ENCODE data around the gene ERVFRD-1. TPM values are rescaled to one million over a fixed set of nuclear protein-coding genes. Genes with fewer than 3 reads are reported as not detected.

ERVFRD-1 gene
- total RNA-seq, 5 donors from 2014 or later (not counting 1 experiment from before 2014, with no cell fraction given), result 0.10 TPM; not detected in 4

DNA sequence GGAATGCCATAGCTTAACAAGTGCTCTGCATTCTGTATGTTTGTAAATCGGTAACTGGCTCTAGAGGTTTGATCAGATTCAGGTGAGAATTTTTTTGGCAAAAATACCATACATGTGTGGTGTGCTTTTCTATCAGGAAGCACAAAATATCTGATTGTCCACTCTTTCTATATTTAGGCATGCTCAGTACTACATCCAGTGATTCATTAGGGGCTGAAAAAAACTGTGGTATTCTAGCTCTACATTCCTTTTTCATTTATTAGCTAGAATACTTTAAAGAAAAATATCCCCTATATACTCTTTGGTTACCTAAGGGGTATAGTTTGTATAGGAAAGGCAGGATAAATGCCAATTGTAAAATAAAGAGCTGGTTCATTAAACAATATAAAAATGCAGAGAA is 56.8 kb downstream of the ERVFRD-1 start:
- H3K36me3 Mint-ChIP-seq, result no peaks in the 10 kb centered on the region
- no peaks in the 10 kb centered on the region for H3K9me3 Mint-ChIP-seq
- ATAC-seq (replicated peaks in 1 of 4) (no peak), DNase-seq (no peak)
- Histone ChIP-seq H3K4me1 (ENCODE audit: control insufficient read depth in 1 of 2, extremely low read depth in 1 of 2, insufficient read depth in 2 of 2, low read length in 2 of 2) (no peaks in the 10 kb centered on the region), H3K36me3 (ENCODE audit: control insufficient read depth in 2 of 2, extremely low read depth in 1 of 2, insufficient read depth in 1 of 2, low read length in 1 of 2) (no peaks in the 10 kb centered on the region), H3K27me3 (replicated peaks in 1 of 2; ENCODE audit: control insufficient read depth in 2 of 2, extremely low read depth in 1 of 2, insufficient read depth in 2 of 2, low read length in 1 of 2) (no peaks in the 10 kb centered on the region), H3K4me3 (ENCODE audit: control insufficient read depth in 1 of 2, extremely low read depth in 1 of 2, low read length in 1 of 2) (no peak overlapping the region), H3K9me3 (no peaks in the 10 kb centered on the region), H3K27ac (ENCODE audit: low read length) (no peak overlapping the region)
- H3K4me1 Mint-ChIP-seq, result no peaks in the 10 kb centered on the region
- H3K27me3 Mint-ChIP-seq, result peaks cover 15 to 20% of the 10 kb centered on the region in 2 donors
- H3K4me3 Mint-ChIP-seq, result no peak overlapping the region
- POLR2A ChIA-PET, result interaction anchor here in 1 of 2 donors (0.6 kb wide), 1 partner anchor 47 kb away, joined by 4 read pairs; no protein-coding TSS in a partner anchor
- CTCF ChIA-PET, result interaction anchor here in 1 of 2 donors (0.7 to 2.3 kb wide), 2 partner anchors 12 to 442 kb away, joined by 3 to 8 read pairs; no protein-coding TSS in a partner anchor
- no peak overlapping the region for H3K27ac Mint-ChIP-seq
- no CpG with 5 or more reads among the region's 1 CpG for WGBS (ENCODE audit: insufficient coverage)

DNA sequence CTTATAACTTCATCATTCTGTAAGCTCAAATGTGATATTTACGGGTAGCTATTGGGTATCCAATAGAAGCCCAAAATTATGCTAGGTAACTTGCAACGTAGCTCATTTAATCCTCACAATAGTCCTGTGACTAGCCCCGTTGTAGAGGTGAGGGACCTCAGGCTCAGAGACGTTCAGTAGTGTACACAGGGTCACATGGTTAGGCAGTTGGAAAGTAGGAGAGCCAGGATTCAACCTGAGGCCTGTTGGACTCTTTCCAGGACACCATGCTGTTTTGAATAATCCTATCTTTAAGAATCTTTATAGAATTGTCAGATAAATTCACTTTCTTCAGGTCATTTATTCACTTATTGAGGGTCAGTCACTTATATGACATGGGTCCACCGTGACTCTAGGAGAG is 58.2 kb downstream of the ERVFRD-1 start:
- no peak overlapping the region for H3K4me3 ChIP-seq (ENCODE audit: control insufficient read depth in 1 of 2, extremely low read depth in 1 of 2, low read length in 1 of 2)
- no peak overlapping the region for H3K27ac Mint-ChIP-seq
- CTCF ChIA-PET, result interaction anchor here (0.7 to 0.8 kb wide), 2 partner anchors 15 to 16 kb away, joined by 3 read pairs; no protein-coding TSS in a partner anchor
- H3K9me3 Mint-ChIP-seq, result no peaks in the 10 kb centered on the region
- no peaks in the 10 kb centered on the region for H3K36me3 ChIP-seq (ENCODE audit: control insufficient read depth in 2 of 2, extremely low read depth in 1 of 2, insufficient read depth in 1 of 2, low read length in 1 of 2)
- H3K9me3 ChIP-seq, result no peaks in the 10 kb centered on the region
- H3K27ac ChIP-seq (ENCODE audit: low read length), result no peak overlapping the region
- H3K4me1 ChIP-seq (ENCODE audit: control insufficient read depth in 1 of 2, extremely low read depth in 1 of 2, insufficient read depth in 2 of 2, low read length in 2 of 2), result no peaks in the 10 kb centered on the region
- no peak for ATAC-seq (replicated peaks in 1 of 4)
- peaks cover 27 to 30% of the 10 kb centered on the region in 2 donors for H3K27me3 Mint-ChIP-seq
- no peaks in the 10 kb centered on the region for H3K27me3 ChIP-seq (replicated peaks in 1 of 2; ENCODE audit: control insufficient read depth in 2 of 2, extremely low read depth in 1 of 2, insufficient read depth in 2 of 2, low read length in 1 of 2)
- 81% methylated on average over 3 of the region's 5 CpGs for WGBS (ENCODE audit: insufficient coverage)
- no peaks in the 10 kb centered on the region for H3K36me3 Mint-ChIP-seq
- POLR2A ChIA-PET, result interaction anchor here (0.6 to 0.7 kb wide), 2 partner anchors 29 to 45 kb away, joined by 3 to 6 read pairs; no protein-coding TSS in a partner anchor
- no peaks in the 10 kb centered on the region for H3K4me1 Mint-ChIP-seq
- no peak overlapping the region for H3K4me3 Mint-ChIP-seq
- no peak for DNase-seq

Other genes with a start within 250 kb of the ERVFRD-1 start
- not detected for gene GCM2, start 229.7 kb downstream of the ERVFRD-1 start, total RNA-seq
- under 1 TPM in 1 of 5 donors, not detected in 4; 0.56 TPM for gene SYCP2L, start 224.7 kb downstream of the ERVFRD-1 start, total RNA-seq
- gene ELOVL2, start 67.4 kb downstream of the ERVFRD-1 start, total RNA-seq, result under 1 TPM in 2 of 5 donors, not detected in 3; 0.06 to 0.12 TPM
- gene SMIM13, start 17.9 kb downstream of the ERVFRD-1 start, total RNA-seq, result 1 to 10 TPM; 3.6 to 8.0 (median 5.3) TPM
- 10 to 100 TPM; 30.8 to 55.3 (median 33.7) TPM for gene NEDD9, start 120.9 kb upstream of the ERVFRD-1 start, total RNA-seq